ENCODE data around the gene FMO4. TPM values are rescaled to one million over a fixed set of nuclear protein-coding genes. Genes with fewer than 3 reads are reported as not detected.
A peak's percentile ranks its signal among the peaks of the same experiment; 100 is the strongest.
"Not testable (repeated sequence)": the region's sequence is repeated elsewhere in the genome, so short reads cannot be mapped to it uniquely, and the experiment has no call there.

FMO4 gene, protein sequence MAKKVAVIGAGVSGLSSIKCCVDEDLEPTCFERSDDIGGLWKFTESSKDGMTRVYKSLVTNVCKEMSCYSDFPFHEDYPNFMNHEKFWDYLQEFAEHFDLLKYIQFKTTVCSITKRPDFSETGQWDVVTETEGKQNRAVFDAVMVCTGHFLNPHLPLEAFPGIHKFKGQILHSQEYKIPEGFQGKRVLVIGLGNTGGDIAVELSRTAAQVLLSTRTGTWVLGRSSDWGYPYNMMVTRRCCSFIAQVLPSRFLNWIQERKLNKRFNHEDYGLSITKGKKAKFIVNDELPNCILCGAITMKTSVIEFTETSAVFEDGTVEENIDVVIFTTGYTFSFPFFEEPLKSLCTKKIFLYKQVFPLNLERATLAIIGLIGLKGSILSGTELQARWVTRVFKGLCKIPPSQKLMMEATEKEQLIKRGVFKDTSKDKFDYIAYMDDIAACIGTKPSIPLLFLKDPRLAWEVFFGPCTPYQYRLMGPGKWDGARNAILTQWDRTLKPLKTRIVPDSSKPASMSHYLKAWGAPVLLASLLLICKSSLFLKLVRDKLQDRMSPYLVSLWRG
- 0.32 and 2.0 TPM in 2 replicates for total RNA-seq (2014; rRNA removed; shearing (Covaris generic))
- 1.6 and 2.5 TPM in 2 replicates for polyA plus RNA-seq (2015; cell fraction: cytosol; rRNA removed)
- 1.9 and 2.4 TPM in 2 replicates for polyA plus RNA-seq (2015; cell fraction: nucleus; rRNA removed)

DNA sequence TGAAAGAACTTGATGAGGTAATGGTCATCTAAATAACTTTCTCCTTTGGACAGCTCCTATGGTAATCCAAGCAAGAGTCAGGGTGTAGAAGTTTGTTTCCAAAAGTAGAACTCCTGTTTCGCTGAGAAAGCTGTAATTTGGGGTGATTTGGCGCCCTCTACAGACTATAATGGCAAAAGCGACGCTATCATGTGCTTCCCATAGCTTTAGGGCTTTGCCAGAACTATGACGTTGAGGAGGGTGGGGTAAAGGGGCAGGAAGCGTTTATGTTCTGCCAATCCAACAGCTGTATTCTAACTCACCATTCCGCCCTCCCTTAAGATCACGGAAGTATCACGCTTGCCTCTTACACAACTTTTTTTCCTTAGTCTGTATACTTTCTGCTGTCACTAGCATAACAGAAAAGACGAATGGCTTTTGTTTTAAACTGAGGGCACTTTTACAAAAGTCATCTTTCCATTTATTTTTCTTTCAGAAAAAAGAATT, at the start of gene FMO4:
FMO4 (plus strand) TSS at position 349 of the 486 bp plus-strand sequence. CDS start 5,643 bp downstream, outside the sequence.
- DNase-seq (ENCODE audit: low read depth), result peak; percentile 96

DNA sequence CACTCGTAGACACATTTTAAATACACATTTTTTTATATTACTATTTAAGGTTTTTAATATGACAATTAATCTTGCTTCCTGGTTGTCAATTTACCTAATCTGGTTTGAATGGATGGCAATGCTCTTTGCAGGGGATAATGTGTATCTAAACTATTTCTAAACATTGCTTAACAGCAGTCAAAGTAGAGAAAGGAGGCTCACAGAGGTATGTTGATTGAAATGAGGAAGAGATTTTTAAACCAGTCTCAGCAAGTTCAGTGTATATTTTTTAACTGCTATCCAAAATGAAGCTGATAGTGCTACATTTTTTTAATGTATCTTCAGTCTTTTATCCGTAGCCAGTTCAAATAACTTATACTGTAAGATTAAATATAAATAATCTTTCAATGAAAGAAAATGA, 48.3 kb upstream of the FMO4 start:
- DNase-seq (ENCODE audit: low read depth), result no peak

DNA sequence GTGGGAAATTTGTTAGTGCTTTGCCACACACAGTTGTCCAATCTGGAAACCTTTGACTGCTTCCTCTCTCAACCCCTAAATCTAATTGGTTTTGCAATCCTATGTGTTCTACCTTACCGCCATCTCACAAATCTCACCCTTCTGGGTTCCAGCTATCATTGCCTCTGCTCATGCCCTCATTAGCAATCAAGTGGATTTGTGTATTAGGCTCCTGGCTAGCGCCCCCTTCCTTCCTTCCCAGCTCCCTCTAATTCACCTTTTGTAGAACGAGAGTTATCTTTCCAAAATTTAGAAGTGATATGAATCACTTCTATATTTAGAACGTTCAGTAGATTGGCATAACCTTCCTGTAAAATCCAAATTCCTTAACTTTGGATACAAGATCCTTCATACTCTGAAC, 47.1 kb upstream of the FMO4 start:
- DNase-seq (ENCODE audit: low read depth), result no peak

DNA sequence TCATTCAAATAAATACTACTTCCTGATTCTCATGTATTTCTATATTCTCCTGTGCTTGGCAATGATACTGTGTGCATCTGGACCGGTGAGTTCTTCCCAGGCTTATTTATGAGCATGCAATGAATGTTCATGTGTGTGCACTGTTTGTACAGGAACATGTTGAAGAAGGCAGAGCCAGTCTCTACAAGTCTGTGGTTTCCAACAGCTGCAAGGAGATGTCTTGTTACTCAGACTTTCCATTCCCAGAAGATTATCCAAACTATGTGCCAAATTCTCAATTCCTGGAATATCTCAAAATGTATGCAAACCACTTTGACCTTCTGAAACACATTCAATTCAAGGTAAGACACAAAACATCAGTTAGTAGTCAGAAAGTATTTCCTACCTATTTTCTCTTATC, 46.6 kb upstream of the FMO4 start:
- DNase-seq (ENCODE audit: low read depth), result no peak

DNA sequence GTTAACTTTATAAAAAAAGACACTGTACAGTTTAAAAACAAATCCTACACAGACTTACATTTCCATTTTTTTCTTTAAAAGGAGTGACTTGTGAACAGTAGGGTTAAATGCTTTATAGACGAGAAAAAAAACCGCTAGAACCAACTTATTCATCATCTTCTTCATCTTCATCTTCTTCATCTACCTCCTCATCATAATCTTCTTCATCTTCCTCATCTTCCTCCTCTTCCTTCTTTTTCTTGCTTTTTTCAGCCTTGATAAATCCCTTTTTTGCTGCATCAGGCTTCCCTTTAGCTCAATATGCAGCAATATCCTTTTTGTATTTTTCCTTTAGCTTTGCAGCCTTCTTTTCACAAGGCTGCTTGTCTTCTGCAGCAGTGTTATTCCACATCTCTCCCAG, 43.2 kb upstream of the FMO4 start:
- no peak for DNase-seq (ENCODE audit: low read depth)

DNA sequence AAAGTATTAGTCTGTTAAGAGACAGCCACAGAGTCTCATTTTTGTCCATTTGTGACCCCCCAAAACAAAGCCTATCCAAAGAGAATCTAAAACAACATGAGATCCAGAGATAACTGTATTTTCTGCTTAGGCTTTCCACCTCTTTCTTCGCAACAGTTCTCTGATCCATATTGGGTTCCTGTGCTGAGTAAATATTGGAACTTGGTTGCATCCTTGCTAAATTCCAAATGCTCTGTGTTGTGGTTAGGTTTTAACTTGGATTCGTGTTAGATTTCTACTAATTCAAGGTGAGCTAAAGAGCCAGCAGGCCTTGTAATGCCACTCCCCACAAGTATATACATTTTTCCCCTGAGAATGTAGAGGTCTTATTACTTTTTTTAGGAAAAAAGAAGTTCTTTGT, 36.4 kb upstream of the FMO4 start:
- DNase-seq (ENCODE audit: low read depth), result no peak

DNA sequence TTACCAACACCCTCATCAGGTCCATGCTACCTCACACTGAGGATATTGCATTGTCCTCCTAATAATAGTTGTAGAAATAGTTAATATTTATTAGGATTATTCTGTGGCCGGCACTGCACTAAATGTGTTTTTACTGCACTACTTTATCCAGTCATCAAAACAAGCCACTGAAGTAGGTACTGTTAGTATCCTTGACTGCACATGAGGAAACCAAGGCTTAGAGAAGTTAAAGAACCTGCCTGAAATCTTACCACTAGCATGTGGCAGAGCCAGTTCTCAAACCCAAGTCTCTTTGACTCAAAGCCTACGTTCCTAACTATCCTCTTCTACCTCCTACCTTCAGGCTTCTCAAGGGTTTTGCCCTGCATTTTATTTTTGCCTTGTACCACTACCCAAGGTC, 34.7 kb upstream of the FMO4 start:
- no peak for DNase-seq (ENCODE audit: low read depth)

DNA sequence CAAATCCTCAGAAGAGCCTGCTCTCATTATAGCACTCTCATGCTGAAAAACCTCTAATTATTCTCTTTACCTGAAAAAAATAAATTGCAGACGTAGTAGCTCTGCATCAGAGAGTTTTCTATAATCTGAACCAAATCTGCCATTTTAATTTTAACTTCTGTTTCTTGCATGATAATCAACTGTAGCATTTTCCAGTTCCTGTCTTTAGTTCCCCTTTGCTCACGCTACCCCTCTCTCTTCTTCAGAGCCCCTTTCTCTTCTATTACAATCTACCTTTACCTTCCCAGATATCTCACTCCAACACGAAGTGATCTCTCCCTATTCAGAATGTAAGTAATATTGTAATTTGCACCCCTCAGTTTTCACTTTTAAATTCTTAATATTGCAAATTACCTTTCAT, 34.3 kb upstream of the FMO4 start:
- DNase-seq (ENCODE audit: low read depth), result no peak

DNA sequence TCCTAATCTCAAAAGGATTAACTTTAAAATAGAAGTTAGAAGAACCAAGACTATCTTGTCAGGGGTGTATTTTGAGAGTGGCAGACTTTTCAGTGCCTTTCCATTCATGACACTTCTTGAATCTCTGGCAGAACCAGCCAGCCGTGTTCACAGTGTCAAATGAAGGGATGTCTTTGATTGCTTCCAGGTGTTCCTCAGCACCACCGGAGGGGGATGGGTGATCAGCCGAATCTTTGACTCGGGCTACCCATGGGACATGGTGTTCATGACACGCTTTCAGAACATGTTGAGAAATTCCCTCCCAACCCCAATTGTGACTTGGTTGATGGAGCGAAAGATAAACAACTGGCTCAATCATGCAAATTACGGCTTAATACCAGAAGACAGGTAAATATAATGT, 33.4 kb upstream of the FMO4 start:
- no peak for DNase-seq (ENCODE audit: low read depth)

DNA sequence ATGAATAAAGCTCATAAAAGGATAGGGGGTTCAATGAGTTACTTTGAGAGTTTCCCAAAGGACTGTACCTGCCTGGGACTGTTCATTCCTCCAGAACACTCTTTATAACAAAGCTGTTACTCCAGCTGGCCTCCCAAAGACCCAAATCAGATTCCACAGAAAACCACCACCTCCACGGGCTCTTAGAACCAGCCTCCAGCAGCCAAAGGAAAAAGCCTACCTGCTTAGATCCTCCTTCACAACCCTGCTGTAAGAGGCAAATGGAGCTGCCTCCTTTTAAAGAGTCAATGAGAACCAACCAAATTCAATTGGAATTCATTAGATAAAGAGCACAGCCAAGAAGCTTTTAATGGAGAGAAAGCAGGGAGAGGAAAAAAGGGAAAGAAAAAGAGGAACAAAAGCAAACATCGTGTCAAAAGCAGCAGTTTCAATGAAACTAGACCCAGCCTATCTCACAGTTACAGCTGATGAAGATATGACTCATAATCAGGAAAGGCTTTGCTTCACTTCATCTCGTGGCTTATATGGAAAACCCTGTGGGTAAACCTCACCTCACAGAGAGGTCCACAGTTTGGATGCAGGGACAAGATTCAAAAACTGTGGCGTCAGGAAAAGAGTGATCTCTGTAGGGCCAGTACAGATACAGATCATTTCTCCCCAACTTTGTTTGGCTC, 27.8 kb upstream of the FMO4 start:
- DNase-seq (ENCODE audit: low read depth), result peak; percentile 48

DNA sequence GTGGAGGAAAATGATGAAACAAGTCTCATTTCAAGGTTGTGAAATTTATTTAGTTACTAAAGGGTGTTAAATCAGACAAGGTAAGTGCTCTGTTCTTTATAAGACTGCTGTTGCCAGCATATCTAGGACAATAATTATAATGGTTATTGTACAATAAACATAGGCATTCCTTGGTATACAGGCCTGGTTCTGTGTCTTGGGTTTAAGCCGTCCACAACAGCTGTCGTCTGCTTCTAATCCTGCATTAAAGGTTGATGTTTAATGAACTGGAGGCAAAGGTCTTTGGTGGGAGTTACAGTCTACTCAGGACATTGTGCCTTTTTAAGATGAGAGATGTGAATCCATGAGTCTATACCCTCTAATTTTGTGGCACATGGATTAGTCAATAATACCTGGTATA, 23.4 kb upstream of the FMO4 start:
- DNase-seq (ENCODE audit: low read depth), result no peak

DNA sequence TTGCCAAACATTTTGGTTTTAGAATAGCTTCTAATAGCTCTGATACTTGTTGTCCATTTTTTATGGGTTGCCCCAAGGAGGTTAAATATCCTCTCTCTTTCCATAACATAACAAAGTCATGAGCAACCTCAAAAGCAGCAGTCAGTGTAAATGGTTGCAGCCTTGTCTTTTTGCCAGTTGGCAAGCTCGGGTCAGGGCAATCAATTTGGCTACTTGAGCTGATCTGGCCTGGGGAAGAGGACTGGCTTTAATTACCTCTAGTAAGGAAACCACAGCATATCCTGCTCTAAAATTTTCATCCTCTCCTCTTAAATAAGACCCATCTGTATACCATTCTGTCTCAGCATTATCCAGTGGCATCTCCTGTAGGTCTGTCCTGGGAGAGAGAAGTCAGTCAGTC, 21.2 kb upstream of the FMO4 start:
- no peak for DNase-seq (ENCODE audit: low read depth)

DNA sequence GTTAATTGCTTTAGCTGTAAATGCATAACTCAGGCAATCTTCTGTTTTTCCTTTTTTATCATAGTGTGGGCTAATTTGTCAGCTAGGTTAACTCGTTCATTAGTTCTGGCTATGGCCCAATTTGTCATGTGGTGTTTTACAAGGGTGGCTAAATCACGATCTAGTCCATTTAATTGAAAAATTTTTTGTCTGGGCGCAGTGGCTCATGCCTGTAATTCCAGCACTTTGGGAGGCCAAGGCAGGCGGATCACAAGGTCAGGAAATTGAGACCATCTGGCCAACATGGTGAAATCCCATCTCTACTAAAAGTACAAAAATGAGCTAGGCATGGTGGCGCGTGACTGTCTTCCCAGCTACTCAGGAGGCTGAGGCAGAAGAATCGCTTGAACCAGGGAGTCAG, 18.6 kb upstream of the FMO4 start:
- DNase-seq (ENCODE audit: low read depth), result not testable (repeated sequence)

DNA sequence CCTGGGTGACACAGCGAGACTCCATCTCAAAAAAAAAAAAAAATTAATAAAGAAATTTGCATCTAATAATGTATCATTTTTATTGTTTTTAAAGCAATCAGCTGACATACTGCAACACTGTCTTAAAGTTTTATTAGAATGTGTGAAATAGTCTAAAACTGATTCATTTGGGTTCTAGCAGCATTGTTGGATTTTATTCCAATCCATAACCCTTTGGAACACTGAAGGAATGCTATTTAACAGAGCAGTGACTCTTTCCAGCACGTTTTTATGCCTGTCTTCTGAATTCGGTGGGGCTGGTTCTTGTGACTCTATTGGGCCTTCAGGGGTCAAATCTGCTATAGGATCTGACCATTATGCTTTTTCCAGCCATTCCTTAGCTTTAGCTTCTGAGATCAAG, 18.2 kb upstream of the FMO4 start:
- no peak for DNase-seq (ENCODE audit: low read depth)

DNA sequence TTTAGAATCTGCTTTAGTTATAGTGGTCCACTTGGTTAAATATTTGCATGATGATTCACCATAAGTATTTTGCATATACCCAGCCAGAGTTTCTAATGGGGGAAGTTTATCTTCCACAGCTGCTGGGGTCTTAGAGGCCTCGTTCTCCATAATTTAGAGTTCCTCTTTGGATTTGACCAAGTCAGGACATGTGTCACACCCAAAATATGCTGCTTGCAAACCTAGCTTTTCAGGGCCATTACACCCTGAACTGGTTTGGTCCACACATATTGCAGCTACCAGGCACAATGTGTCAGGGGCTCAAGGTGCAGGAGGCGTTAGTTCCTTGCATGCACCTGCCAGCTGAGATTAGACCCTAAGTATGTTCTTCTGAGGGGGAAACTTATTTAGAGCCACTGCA, 17.1 kb upstream of the FMO4 start:
- no peak for DNase-seq (ENCODE audit: low read depth)

DNA sequence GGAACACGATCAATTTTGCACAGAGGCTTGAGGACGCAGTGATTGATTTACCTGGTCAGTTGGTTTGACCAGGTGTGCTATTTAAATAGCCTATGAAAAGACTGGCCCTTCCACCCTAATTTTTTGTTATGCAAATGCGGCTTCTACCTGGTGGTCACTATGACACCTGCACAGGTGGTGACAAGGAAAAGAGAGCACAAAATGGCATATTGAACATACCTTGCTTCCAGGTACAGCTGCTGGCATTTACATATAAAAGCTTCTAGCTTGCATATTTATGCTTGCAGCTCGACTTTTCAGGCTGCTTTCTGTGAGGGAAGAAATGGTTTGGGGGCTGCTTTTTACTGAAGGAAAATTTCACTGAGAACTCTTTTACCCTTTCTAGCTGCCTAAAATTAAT, 15.3 kb upstream of the FMO4 start:
- no peak for DNase-seq (ENCODE audit: low read depth)

DNA sequence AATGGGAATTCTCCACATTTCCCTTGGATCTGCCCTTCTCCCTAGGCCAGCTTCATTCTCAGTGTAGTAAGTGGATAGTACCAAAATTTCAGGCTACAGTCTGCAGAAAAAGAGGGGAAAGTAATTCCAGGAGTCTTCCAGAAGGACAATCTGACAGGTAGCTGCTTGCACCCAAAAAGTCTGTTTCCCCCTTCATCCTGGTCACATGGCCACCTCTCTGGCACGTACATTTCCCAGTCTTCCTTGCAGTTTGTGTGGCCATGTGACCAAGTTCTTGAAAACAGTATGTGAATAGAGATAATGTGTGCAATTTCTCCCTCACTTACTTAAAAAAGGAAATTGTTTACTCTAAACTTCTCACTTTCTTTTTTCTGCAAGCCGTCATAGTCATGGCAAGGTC, 14.6 kb upstream of the FMO4 start:
- no peak for DNase-seq (ENCODE audit: low read depth)

DNA sequence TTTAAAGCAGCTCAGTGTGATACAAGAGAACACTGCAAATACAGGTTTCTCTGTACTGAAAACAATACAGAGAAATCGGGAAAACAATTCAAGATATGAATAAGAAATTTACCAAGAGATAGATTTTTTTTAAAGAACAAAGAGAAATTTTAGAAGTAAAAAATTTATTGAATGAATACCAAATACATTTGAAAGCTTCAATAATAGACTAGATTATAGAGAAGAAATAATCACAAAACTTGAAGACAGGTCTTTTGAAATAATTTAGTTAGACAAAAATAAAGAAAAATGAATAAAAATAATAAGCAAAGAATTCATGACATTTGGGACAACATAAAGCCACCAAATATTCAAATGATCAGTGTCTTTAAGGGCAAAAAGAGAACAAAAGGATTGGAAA, 13.6 kb upstream of the FMO4 start:
- DNase-seq (ENCODE audit: low read depth), result no peak

DNA sequence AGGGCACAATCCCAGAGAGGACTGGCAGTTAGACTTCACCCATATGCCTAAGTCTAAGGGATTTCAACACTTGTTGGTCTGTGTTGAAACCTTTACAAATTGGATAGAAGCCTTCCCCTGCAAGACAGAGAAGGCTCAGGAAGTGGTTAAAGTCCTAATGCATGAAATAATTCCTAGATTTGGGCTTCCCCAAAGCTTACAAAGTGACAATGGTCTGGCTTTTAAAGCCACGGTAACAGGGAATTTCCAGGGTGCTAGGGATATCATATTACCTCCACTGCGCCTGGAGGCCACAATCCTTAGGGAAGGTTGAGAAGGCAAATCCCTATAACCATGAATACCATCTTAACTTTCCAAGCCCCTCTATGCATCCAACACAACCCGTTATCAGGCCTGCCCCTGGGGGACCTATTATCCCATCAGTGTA, 3.3 kb upstream of the FMO4 start:
- no peak for DNase-seq (ENCODE audit: low read depth)

DNA sequence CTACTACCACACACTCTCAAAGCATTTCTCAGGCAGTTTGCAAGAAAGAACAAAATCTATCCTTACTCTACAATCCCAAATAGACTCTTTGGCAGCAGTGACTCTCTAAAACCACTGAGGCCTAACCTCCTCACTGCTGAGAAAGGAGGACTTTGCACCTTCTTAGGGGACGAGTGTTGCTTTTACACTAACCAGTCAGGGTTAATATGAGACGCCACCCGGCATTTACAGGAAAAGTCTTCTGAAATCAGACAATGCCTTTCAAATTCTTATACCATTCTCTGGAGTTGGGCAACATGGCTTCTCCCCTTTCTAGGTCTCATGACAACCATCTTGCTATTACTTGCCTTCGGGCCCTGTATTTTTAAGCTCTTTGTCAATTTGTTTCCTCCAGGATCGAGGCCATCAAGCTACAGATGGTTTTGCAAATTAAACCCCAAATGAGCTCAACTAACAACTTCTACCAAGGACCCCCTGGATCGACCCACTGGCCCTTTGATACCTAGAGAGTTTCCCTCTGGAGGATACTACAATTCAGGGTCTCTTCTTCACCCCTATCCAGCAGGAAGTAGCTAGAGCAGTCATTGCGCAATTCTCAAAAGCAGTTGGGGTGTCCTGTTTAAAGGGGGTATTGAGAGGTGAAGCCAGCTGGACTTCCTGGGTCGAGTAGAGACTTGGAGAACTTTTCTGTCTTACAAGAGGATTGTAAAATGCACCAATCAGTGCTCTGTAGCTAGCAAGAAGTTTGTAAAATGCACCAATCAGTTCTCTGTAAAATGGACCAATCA, 2.0 kb upstream of the FMO4 start:
- no peak for DNase-seq (ENCODE audit: low read depth)

DNA sequence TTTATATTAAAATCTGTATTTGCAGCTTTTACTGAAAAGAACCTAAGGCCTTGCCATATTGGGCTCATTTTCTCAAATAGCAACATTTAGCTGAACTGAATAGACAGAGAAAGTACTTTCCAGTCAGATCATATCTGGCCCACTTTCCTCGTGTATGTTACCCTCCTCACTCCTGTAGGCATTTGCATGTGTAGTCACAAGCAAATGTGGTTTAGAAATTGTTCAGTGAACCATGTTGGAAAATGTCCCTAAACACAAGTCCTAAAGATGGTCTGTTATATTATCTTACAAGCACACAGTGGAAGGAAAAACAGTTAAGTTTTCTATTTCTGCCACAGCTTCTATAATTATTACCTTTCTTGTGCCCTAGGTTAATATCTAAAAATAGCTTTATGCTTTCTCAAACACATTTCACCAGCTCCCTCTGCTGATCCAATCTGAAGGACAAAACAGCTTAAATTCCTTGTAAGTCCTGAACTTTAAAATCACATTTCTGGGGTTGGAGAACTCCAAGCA, 606 bp upstream of the FMO4 start:
- no peak for DNase-seq (ENCODE audit: low read depth)
